ENCODE measurements around the gene DNAJC5G.
"Not testable (repeated sequence)": the region's sequence is repeated elsewhere in the genome, so short reads cannot be mapped to it uniquely, and the experiment has no call there.

DNAJC5G gene

GRCh38 chr2:27263287-27264252, 11.7 kb upstream of the DNAJC5G start:
- Histone ChIP-seq H3K27me3 (ENCODE audit: insufficient read depth, poor library complexity, severe bottlenecking) (peaks cover 63% of the 10 kb centered on the region), H3K4me3 (ENCODE audit: severe bottlenecking) (peak overlapping the region; percentile 37), H3K36me3 (ENCODE audit: low read depth) (no peaks in the 10 kb centered on the region), H3K9me3 (ENCODE audit: severe bottlenecking) (no peaks in the 10 kb centered on the region), H3K27ac (ENCODE audit: poor library complexity, severe bottlenecking) (no peak overlapping the region), H3K4me1 (ENCODE audit: insufficient read depth, poor library complexity, severe bottlenecking) (no peaks in the 10 kb centered on the region)
- DNase-seq (ENCODE audit: low spot score), result no peak
- ATAC-seq (ENCODE audit: low read depth), result no peak
- no peak for TF ChIP-seq CTCF (IDR thresholded peaks at IDR 0.05; ENCODE audit: poor library complexity, severe bottlenecking)

GRCh38 chr2:27264253-27264752, 10.9 kb upstream of the DNAJC5G start:
- Histone ChIP-seq H3K4me1 (ENCODE audit: insufficient read depth, poor library complexity, severe bottlenecking) (no peaks in the 10 kb centered on the region), H3K36me3 (ENCODE audit: low read depth) (no peaks in the 10 kb centered on the region), H3K9me3 (ENCODE audit: severe bottlenecking) (no peaks in the 10 kb centered on the region), H3K4me3 (ENCODE audit: severe bottlenecking) (peak overlapping the region; percentile 12), H3K27me3 (ENCODE audit: insufficient read depth, poor library complexity, severe bottlenecking) (peaks cover 63% of the 10 kb centered on the region), H3K27ac (ENCODE audit: poor library complexity, severe bottlenecking) (no peak overlapping the region)
- ATAC-seq (ENCODE audit: low read depth), result 0 out of 3 replicates have a peak, but pooled peaks have one; percentile 10
- DNase-seq (ENCODE audit: low spot score), result no peak
- no peak for TF ChIP-seq CTCF (IDR thresholded peaks at IDR 0.05; ENCODE audit: poor library complexity, severe bottlenecking)

- ATAC-seq (ENCODE audit: low read depth) (peak; percentile 50), DNase-seq (ENCODE audit: low spot score) (no peak)
- Histone ChIP-seq H3K4me3 (ENCODE audit: severe bottlenecking) (peak overlapping the region; percentile 12), H3K9me3 (ENCODE audit: severe bottlenecking) (no peaks in the 10 kb centered on the region), H3K27ac (ENCODE audit: poor library complexity, severe bottlenecking) (no peak overlapping the region), H3K4me1 (ENCODE audit: insufficient read depth, poor library complexity, severe bottlenecking) (no peaks in the 10 kb centered on the region), H3K27me3 (ENCODE audit: insufficient read depth, poor library complexity, severe bottlenecking) (peaks cover 65% of the 10 kb centered on the region), H3K36me3 (ENCODE audit: low read depth) (no peaks in the 10 kb centered on the region)
- TF ChIP-seq CTCF (IDR thresholded peaks at IDR 0.05; ENCODE audit: poor library complexity, severe bottlenecking), result peak; percentile 67
Observed at GRCh38 chr2:27264753-27265535, 10.3 kb upstream of the DNAJC5G start.

GRCh38 chr2:27265536-27265870, 9.7 kb upstream of the DNAJC5G start:
- DNase-seq (ENCODE audit: low spot score), result no peak
- ATAC-seq (ENCODE audit: low read depth), result no peak
- no peak overlapping the region for H3K27ac ChIP-seq (ENCODE audit: poor library complexity, severe bottlenecking)
- no peaks in the 10 kb centered on the region for H3K36me3 ChIP-seq (ENCODE audit: low read depth)
- H3K4me1 ChIP-seq (ENCODE audit: insufficient read depth, poor library complexity, severe bottlenecking), result no peaks in the 10 kb centered on the region
- H3K9me3 ChIP-seq (ENCODE audit: severe bottlenecking), result no peaks in the 10 kb centered on the region
- TF ChIP-seq CTCF (IDR thresholded peaks at IDR 0.05; ENCODE audit: poor library complexity, severe bottlenecking), result no peak
- peaks cover 60% of the 10 kb centered on the region for H3K27me3 ChIP-seq (ENCODE audit: insufficient read depth, poor library complexity, severe bottlenecking)
- no peak overlapping the region for H3K4me3 ChIP-seq (ENCODE audit: severe bottlenecking)

GRCh38 chr2:27268296-27268695, 6.9 kb upstream of the DNAJC5G start:
- not testable (repeated sequence) for H3K4me1 ChIP-seq (ENCODE audit: insufficient read depth, poor library complexity, severe bottlenecking); H3K9me3 ChIP-seq (ENCODE audit: severe bottlenecking); DNase-seq (ENCODE audit: low spot score); H3K36me3 ChIP-seq (ENCODE audit: low read depth); H3K4me3 ChIP-seq (ENCODE audit: severe bottlenecking); ATAC-seq (ENCODE audit: low read depth); H3K27ac ChIP-seq (ENCODE audit: poor library complexity, severe bottlenecking)
- H3K27me3 ChIP-seq (ENCODE audit: insufficient read depth, poor library complexity, severe bottlenecking), result peaks cover 34% of the 10 kb centered on the region
